Neural cell (in vitro differentiated cells): ENCODE results near the gene EMID1.

Source experiments
- EP300 ChIP-seq: fragments of 450-650 bp; conservative IDR thresholded peaks from 2 replicates; pipeline ENCODE4 v1.6.1; 2014; ENCODE audit warnings: antibody characterized with exemption, mild to moderate bottlenecking, moderate library complexity; ENCODE audit not compliant: poor library complexity, severe bottlenecking
- EZH2 ChIP-seq: fragments of 200-600, 300-800 bp; shearing (Covaris generic), sonication (generic); IDR thresholded peaks from 2 replicates; pipeline ENCODE4 v1.6.1; 2014; ENCODE audit warnings: antibody characterized with exemption, low read length, borderline replicate concordance, mild to moderate bottlenecking; ENCODE audit not compliant: insufficient read depth, poor library complexity, severe bottlenecking
- POLR2AphosphoS5 ChIP-seq: IDR thresholded peaks from 2 replicates; pipeline ENCODE4 v1.6.1; 2012
- SMC3 ChIP-seq: fragments of 450-650 bp; conservative IDR thresholded peaks from 2 replicates; pipeline ENCODE4 v1.6.1; 2014; ENCODE audit warnings: antibody characterized with exemption, mild to moderate bottlenecking, moderate library complexity; ENCODE audit not compliant: poor library complexity
- TAF1 ChIP-seq: IDR thresholded peaks from 2 replicates; pipeline ENCODE4 v1.6.1; 2012; ENCODE audit warnings: low read depth
- TF ChIP-seq, protein P1 (sequence below): fragments of 450-650 bp; IDR thresholded peaks from 2 replicates; pipeline ENCODE4 v1.5.1; 2014; ENCODE audit warnings: antibody characterized with exemption, mild to moderate bottlenecking, moderate library complexity; ENCODE audit not compliant: poor library complexity, severe bottlenecking
- TF ChIP-seq, protein P2 (sequence below): IDR thresholded peaks from 2 replicates; pipeline ENCODE4 v1.6.1; 2012; ENCODE audit warnings: borderline replicate concordance

DNA sequence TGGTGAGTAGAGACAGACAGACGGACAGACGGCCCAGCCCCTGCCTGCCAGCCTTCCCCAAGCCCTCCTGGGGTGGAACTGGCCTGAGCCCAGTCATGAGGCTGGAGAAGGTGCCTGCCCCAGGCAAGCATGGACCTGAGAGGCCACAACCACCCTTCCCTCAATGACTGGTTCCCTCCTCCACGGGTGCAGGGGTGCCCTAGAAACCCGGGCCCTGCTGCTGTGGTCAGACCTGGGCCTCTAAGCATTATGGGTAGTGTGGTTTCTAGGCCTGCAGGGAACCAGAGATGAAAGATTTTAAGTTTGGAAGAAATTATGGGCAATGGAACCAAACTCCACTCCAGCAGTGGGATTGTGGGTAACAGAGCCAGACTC, 48.6 kb downstream of the EMID1 start:
- TF ChIP-seq TAF1 (no peak), POLR2AphosphoS5 (no peak), EZH2 (no peak), SMC3 (no peak), EP300 (no peak)
- TF ChIP-seq, protein P1, sequence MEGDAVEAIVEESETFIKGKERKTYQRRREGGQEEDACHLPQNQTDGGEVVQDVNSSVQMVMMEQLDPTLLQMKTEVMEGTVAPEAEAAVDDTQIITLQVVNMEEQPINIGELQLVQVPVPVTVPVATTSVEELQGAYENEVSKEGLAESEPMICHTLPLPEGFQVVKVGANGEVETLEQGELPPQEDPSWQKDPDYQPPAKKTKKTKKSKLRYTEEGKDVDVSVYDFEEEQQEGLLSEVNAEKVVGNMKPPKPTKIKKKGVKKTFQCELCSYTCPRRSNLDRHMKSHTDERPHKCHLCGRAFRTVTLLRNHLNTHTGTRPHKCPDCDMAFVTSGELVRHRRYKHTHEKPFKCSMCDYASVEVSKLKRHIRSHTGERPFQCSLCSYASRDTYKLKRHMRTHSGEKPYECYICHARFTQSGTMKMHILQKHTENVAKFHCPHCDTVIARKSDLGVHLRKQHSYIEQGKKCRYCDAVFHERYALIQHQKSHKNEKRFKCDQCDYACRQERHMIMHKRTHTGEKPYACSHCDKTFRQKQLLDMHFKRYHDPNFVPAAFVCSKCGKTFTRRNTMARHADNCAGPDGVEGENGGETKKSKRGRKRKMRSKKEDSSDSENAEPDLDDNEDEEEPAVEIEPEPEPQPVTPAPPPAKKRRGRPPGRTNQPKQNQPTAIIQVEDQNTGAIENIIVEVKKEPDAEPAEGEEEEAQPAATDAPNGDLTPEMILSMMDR = no peak
- TF ChIP-seq, protein P2, sequence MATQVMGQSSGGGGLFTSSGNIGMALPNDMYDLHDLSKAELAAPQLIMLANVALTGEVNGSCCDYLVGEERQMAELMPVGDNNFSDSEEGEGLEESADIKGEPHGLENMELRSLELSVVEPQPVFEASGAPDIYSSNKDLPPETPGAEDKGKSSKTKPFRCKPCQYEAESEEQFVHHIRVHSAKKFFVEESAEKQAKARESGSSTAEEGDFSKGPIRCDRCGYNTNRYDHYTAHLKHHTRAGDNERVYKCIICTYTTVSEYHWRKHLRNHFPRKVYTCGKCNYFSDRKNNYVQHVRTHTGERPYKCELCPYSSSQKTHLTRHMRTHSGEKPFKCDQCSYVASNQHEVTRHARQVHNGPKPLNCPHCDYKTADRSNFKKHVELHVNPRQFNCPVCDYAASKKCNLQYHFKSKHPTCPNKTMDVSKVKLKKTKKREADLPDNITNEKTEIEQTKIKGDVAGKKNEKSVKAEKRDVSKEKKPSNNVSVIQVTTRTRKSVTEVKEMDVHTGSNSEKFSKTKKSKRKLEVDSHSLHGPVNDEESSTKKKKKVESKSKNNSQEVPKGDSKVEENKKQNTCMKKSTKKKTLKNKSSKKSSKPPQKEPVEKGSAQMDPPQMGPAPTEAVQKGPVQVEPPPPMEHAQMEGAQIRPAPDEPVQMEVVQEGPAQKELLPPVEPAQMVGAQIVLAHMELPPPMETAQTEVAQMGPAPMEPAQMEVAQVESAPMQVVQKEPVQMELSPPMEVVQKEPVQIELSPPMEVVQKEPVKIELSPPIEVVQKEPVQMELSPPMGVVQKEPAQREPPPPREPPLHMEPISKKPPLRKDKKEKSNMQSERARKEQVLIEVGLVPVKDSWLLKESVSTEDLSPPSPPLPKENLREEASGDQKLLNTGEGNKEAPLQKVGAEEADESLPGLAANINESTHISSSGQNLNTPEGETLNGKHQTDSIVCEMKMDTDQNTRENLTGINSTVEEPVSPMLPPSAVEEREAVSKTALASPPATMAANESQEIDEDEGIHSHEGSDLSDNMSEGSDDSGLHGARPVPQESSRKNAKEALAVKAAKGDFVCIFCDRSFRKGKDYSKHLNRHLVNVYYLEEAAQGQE = no peak
